Measurements from ENCODE around the gene TIMELESS. TPM values are rescaled to one million over a fixed set of nuclear protein-coding genes. Genes with fewer than 3 reads are reported as not detected.
A peak's percentile ranks its signal among the peaks of the same experiment; 100 is the strongest.

Gene TIMELESS
- total RNA-seq, 1 donor from 2014 or later, result 35.0 TPM

DNA sequence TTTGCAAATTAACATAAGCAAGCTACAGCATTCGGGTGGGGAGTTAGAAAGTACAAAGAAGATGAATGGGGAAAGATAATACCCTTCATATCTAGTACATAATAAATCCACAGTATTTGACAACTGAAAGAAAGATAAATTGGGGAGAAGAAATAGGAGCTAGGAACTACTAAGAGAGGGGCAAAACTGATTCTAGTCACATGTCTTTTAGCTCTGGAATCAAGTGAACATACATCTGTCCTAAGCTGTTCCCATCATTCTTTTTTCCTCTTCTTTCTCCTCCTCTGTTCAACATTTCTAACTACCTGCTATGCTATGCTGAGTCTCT lies 71.3 kb downstream of the TIMELESS start:
- intact Hi-C loops (cut with micrococcal nuclease), result loop anchor here (5.0 kb wide), 1 partner anchor 39 kb away; no protein-coding TSS in a partner anchor
- Mint-ChIP-seq H3K27ac (peak overlapping the region; percentile 94), H3K36me3 (ENCODE audit: low read depth) (no peaks in the 10 kb centered on the region), H3K4me3 (no peak overlapping the region), H3K9me3 (no peaks in the 10 kb centered on the region), H3K4me1 (peaks cover 50% of the 10 kb centered on the region), H3K27me3 (no peaks in the 10 kb centered on the region)
- no peak for TF ChIP-seq CTCF (IDR thresholded peaks at IDR 0.05)
- ATAC-seq (ENCODE audit: low read depth), result no peak
- DNase-seq, result no peak
- CTCF ChIA-PET, result interaction anchor here (1.5 kb wide), 1 partner anchor 18 kb away, joined by 6 read pairs; the partner anchor contains the start of gene STAT2
- POLR2A ChIA-PET, result interaction anchor here (0.6 to 8.4 kb wide), 5 partner anchors 18 to 69 kb away, joined by 4 to 128 read pairs (median 8); partner anchors contain the start of genes CNPY2, IL23A and STAT2

- ChIA-PET CTCF (interaction anchor here (1.2 to 1.5 kb wide), 2 partner anchors 18 to 83 kb away, joined by 3 to 6 read pairs; partner anchors contain the start of gene STAT2), POLR2A (interaction anchor here (0.6 to 8.4 kb wide), 7 partner anchors 18 to 87 kb away, joined by 4 to 128 read pairs (median 8); partner anchors contain the start of genes CNPY2, IL23A, STAT2 and TIMELESS)
- DNase-seq (no peak), ATAC-seq (ENCODE audit: low read depth) (no peak)
- H3K27ac Mint-ChIP-seq, result peak overlapping the region; percentile 94
- no peaks in the 10 kb centered on the region for H3K27me3 Mint-ChIP-seq
- intact Hi-C loops (cut with micrococcal nuclease), result loop anchor here (5.0 kb wide), 1 partner anchor 40 kb away; no protein-coding TSS in a partner anchor
- TF ChIP-seq CTCF (IDR thresholded peaks at IDR 0.05), result no peak
- H3K4me3 Mint-ChIP-seq, result no peak overlapping the region
- peaks cover 53% of the 10 kb centered on the region for H3K4me1 Mint-ChIP-seq
- H3K36me3 Mint-ChIP-seq (ENCODE audit: low read depth), result peaks cover 2% of the 10 kb centered on the region
- no peaks in the 10 kb centered on the region for H3K9me3 Mint-ChIP-seq
Measured at GRCh38 chr12:56377310-56377988, 71.8 kb downstream of the TIMELESS start.

DNA sequence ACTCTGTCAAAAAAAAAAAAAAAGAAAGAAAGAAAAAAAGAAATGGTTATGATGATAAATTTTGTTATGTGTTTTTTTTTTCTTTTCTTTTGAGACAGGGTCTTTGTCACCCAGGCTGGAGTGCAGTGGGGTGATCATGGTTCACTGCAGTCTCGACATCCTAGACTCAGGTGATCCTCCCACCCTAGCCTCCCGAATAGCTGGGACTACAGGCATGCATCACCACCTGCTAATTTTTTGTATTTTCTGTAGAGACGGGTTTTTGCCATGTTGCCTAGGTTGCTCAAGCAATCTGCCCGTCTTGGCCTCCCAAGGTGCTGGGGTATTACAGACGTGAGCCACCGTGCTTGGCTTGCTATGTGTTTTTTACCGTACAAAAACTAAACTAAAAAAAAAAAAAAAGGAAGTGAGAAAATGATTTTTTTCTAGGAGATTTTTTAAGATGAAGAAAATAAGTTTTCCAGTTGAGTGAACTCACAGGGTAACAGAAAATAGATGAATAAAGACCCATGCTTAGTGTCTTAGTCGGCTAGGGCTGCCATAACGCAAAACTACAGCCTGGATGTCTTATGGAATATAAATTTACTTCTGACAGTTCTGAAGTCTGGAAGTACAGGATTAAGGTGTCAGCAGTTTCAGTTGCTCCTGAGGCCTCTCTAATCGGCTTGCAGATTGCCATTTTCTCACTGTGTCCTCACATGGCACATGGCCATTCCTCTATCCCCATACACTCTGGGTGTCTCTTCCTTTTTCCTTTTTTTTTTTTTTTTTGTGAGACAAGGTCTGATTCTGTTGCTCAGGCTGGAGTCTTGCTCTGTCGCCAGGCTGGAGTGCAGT lies 73.4 kb downstream of the TIMELESS start:
- peak; percentile 89 for ATAC-seq (ENCODE audit: low read depth)
- POLR2A ChIA-PET, result interaction anchor here (0.6 to 8.4 kb wide), 15 partner anchors 10 to 1376 kb away, joined by 3 to 128 read pairs (median 6); partner anchors contain the start of genes BLOC1S1, CDK4, CNPY2 and IL23A

DNA sequence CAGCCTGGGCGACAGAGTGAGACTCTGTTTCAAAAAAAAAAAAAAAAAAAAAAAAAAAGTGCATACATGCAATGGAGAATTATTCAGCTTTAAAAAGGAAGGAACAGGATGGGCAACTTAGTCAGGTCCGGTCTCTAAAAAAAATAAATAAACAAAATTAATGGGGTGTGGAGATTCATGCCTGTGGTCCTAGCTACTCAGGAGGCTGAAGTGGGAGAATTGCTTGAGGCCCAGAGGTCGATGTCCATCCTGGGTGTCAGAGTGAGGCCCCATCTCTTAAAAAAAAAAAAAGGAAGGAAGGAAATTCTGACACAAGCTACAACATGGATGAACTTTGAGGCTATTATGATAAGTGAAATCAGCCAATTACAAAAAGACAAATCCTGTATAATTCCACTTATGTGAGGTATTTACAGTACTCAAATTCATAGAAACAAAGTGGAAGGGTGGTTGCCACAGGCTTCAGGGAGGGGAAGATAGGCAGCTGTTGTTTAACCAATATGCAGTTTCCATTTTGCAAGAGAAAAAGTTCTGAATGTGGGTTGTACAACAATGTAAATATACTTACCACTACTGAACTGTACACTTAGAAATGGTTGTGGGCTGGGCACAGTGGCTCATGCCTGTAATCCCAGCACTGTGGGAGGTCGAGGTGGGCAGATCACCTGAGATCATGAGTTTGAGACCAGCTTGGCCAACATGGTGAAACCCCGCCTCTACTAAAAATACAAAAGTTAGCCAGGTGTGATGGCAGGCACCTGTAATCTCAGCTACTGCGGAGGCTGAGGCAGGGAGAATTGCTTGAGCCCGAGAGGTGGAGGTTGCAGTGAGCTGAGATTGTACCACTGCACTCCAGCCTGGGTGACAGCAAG lies 74.3 kb downstream of the TIMELESS start:
- Mint-ChIP-seq H3K36me3 (ENCODE audit: low read depth) (peaks cover 2% of the 10 kb centered on the region), H3K27me3 (no peaks in the 10 kb centered on the region), H3K27ac (peak overlapping the region; percentile 94), H3K4me3 (peak overlapping the region; percentile 33), H3K9me3 (no peaks in the 10 kb centered on the region), H3K4me1 (peaks cover 53% of the 10 kb centered on the region)
- ChIA-PET POLR2A (interaction anchor here (0.5 to 8.4 kb wide), 17 partner anchors 9 to 1377 kb away, joined by 3 to 128 read pairs (median 6); partner anchors contain the start of genes CDK4, CNPY2, IL23A and PAN2), CTCF (interaction anchor here (1.5 kb wide), 1 partner anchor 15 kb away, joined by 5 read pairs; the partner anchor contains the start of gene STAT2)
- ATAC-seq (ENCODE audit: low read depth) (peak; percentile 32), DNase-seq (no peak)
- intact Hi-C loops (cut with micrococcal nuclease), result loop anchor here (1.0 to 5.0 kb wide), 5 partner anchors 15 to 89 kb away; partner anchors contain the start of genes IL23A, PAN2 and STAT2
- no peak for TF ChIP-seq CTCF (IDR thresholded peaks at IDR 0.05)

More for the DNA sequence above, 73.4 kb downstream of the TIMELESS start:
- no peaks in the 10 kb centered on the region for H3K27me3 Mint-ChIP-seq
- CTCF ChIA-PET, result interaction anchor here (1.2 to 1.5 kb wide), 2 partner anchors 16 to 85 kb away, joined by 3 to 5 read pairs; partner anchors contain the start of gene STAT2
- intact Hi-C loops (cut with micrococcal nuclease), result loop anchor here (1.0 to 5.0 kb wide), 8 partner anchors 16 to 88 kb away; partner anchors contain the start of genes CS, IL23A, PAN2 and STAT2
- H3K36me3 Mint-ChIP-seq (ENCODE audit: low read depth), result peaks cover 2% of the 10 kb centered on the region
- DNase-seq, result peak; percentile 46
- H3K4me1 Mint-ChIP-seq, result peaks cover 53% of the 10 kb centered on the region
- peak overlapping the region; percentile 44 for H3K4me3 Mint-ChIP-seq
- TF ChIP-seq CTCF (IDR thresholded peaks at IDR 0.05), result no peak
- H3K27ac Mint-ChIP-seq, result peak overlapping the region; percentile 94
- H3K9me3 Mint-ChIP-seq, result no peaks in the 10 kb centered on the region

All from activated B cell treated with CpG ODN at 0.5 μM for 24 hours (primary cell).